GM12875 (cell line): Measurements from ENCODE around the gene IDH3A.

ENCODE experiments used
- H3K4me3 ChIP-seq: one replicate; pipeline ENCODE4 v1.5.1; 2011; ENCODE audit warnings: low read depth, low read length, control low read depth
- CTCF ChIP-seq: IDR thresholded peaks from 2 replicates; pipeline ENCODE4 v1.5.1; 2011; ENCODE audit warnings: low read depth, mild to moderate bottlenecking, control low read depth, inconsistent platforms, low read length, moderate library complexity, borderline replicate concordance; ENCODE audit not compliant: insufficient read depth

IDH3A gene

GRCh38 chr15:78207641-78208340, 58.6 kb downstream of the IDH3A start:
- no peak for TF ChIP-seq CTCF
- H3K4me3 ChIP-seq = no peak overlapping the region

- TF ChIP-seq CTCF = no peak
- H3K4me3 ChIP-seq = no peak overlapping the region
Measured at GRCh38 chr15:78208341-78208844, 59.2 kb downstream of the IDH3A start.

DNA sequence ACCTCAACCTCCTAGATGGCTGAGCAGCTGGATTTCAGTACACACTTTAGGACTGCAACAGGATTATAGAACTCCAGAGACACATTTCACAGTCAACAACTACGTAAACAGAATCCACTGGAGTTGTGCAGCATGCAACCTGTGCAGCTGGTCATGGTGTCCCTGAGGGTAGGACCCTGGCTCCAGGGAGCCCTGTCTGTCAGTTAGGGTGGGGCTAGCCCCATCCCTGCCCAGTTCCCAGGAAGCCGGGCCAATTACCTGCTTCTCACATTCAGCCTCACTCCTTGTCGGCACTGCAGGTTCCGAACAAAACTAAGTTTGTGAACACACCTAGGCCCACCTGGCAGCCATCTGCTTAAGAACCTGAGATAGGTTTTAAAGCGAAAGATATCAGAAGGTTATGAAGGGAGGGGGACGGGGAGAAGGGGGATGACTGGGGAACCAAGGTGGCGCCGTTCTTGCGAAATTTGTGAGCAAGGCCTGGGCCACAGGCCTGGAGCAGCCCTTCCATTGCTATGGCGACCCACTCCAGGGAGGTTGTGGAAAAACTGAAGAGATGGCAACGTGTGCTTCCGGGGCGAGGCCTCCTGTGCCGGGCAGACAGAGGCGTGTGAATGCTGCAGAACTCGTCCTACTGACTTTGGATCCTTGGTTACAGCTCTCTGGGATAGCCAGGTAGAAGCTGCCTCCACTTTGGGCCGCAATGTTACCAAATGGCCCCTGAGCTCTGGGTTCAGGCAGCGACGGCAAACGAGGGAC, 59.9 kb downstream of the IDH3A start:
- H3K4me3 ChIP-seq = no peak overlapping the region
- TF ChIP-seq CTCF = no peak

GRCh38 chr15:78209646-78210348, 60.6 kb downstream of the IDH3A start:
- no peak for TF ChIP-seq CTCF

GRCh38 chr15:78210349-78210717, 61.2 kb downstream of the IDH3A start:
- TF ChIP-seq CTCF = no peak
- no peak overlapping the region for H3K4me3 ChIP-seq

More at GRCh38 chr15:78209646-78210348, 60.6 kb downstream of the IDH3A start:
- H3K4me3 ChIP-seq = no peak overlapping the region

DNA sequence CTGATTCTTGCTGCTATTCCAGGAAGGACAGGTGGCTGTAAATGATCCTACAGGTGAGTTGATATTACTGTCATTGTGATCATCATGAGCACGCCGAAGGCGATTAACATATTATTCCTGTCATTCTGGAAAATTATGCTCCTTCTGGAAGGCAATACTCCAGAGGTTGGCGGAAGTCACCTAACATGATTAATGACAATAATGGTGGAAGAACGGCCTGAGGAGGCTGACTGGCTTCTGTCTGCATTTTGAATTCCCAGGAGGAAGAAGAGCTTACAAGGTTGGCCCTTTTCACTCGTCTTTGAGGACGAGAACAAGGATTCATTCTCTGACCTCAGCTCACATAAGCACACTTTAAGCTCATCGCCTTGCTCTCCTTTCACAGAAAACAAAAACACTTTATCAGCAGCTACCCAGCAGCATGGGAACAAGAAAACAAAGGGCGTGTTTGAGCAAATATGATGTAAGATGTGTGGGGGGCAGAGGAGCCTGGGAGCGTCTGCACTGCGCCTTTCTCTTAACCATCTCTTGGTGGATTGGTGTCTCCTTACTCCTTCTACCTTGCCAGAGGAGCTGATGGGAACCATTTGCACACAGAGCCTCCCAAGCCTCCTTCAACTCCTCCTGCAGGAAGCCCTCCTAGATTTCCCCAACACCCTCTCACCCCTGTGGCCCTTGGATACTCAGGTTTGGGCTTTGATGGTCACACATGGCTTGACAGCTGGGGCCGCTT, 62.2 kb downstream of the IDH3A start:
- H3K4me3 ChIP-seq = no peak overlapping the region

More for the DNA sequence above, 62.2 kb downstream of the IDH3A start:
- no peak for TF ChIP-seq CTCF
